NCI-H524 (cell line): Measurements from ENCODE around the gene CHAC2.
"Not testable (repeated sequence)": the region's sequence is repeated elsewhere in the genome, so short reads cannot be mapped to it uniquely, and the experiment has no call there.

Source experiments
- DNase-seq, 2 experiments: peaks; one replicate each; lab custom pipeline; 2025; lab: John Stamatoyannopoulos, UW

The CHAC2 gene

GRCh38 chr2:53767405-53768241 lies at the start of gene CHAC2:
Gene CHAC2 (plus strand): TSS chr2:53767804. CDS start chr2:53767887, 83 bp downstream.
- peak; percentile 89 to 94 for DNase-seq

DNA sequence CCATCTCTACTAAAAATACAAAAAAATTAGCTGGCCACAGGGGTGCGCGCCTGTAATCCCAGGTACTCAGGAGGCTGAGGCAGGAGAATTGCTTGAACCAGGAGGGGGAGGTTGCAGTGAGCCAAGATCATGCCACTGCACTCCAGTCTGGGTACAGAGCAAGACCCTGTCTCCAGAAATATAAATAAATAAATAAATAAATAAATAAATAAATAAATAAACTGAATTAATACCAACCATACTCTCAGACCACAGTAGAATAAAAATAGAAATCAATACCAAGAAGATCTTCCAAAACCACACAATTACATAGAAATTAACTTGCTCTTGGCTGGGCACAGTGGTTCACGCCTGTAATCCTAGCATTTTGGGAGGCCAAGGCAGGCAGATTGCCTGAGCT lies 46.7 kb upstream of the CHAC2 start:
- DNase-seq, result not testable (repeated sequence)

DNA sequence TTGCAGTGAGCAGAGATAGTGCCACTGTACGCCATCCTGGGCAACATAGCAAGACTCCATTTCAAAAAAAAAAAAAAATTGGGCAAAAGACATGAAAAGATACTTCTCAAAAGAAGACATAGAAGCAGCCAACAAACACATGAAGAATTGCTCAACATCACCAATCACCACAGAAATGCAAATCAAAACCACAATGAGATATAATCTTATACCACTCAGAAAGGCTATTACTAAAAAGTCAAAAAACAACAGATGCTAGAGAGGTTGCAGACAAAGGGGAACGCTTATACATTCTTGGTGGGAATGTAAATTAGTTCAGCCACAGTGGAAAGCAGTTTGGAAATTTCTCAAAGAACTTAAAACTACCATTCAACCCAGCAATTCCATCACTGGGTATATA lies 43.1 kb upstream of the CHAC2 start:
- DNase-seq, result no peak

GRCh38 chr2:53725662-53726061 lies 41.9 kb upstream of the CHAC2 start:
- DNase-seq, result no peak

- no peak for DNase-seq
Observed at GRCh38 chr2:53727921-53728320, 39.7 kb upstream of the CHAC2 start.

- DNase-seq, result no peak
Observed at GRCh38 chr2:53729143-53729762, 38.4 kb upstream of the CHAC2 start.

DNA sequence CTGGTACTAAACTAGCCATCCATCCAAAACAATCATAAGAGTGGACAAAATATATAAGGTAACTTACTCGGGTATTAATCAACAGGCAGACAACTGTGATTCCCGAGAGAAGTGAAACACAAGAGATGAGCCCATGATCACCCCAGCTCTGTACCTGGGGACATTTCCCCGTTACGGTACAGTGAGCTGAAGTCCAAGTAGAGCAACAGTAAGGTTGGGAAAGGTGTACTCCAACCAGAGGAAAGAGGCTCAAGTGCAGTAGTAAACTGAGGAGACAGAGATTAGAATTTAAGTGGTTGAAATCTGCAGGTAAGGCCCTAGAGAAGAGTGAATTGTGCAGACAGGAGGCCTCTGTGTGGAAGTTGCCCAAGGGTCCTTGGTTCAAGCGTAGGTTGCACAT lies 30.5 kb upstream of the CHAC2 start:
- no peak for DNase-seq

- DNase-seq, result no peak
Observed at GRCh38 chr2:53739032-53739431, 28.6 kb upstream of the CHAC2 start.

- peak in 1 of 2 experiments; percentile 49 for DNase-seq
Observed at GRCh38 chr2:53740170-53740569, 27.4 kb upstream of the CHAC2 start.

DNA sequence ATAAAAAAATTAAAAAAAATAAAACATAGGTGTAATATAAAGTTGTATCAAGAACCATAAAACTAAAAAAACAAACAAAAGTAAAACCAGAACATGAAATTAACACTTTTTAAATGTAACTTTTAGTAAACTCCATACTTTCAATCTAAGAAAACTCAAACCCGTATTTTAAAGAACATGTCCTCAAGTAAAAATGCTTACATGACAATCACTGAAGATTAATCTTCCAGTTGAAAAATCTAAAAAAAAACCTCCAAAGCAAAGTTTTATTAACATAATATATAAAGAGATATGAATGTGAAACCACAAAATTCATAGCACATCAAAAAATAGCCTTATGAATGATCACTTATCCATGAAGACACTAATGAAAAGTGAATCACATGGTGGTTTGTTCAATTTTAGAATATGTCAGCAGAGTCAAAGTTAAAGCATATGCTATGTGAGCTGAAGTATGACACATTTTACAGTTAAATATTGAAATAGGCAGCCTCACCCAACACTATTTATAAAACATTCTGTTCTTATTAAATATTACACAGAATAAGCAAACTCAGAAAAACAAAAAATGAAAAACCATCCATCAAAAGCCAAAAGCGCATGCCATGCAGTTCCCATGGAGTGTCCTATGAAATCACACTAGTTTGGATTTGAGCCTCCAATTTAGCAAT lies 23.1 kb upstream of the CHAC2 start:
- no peak for DNase-seq

DNA sequence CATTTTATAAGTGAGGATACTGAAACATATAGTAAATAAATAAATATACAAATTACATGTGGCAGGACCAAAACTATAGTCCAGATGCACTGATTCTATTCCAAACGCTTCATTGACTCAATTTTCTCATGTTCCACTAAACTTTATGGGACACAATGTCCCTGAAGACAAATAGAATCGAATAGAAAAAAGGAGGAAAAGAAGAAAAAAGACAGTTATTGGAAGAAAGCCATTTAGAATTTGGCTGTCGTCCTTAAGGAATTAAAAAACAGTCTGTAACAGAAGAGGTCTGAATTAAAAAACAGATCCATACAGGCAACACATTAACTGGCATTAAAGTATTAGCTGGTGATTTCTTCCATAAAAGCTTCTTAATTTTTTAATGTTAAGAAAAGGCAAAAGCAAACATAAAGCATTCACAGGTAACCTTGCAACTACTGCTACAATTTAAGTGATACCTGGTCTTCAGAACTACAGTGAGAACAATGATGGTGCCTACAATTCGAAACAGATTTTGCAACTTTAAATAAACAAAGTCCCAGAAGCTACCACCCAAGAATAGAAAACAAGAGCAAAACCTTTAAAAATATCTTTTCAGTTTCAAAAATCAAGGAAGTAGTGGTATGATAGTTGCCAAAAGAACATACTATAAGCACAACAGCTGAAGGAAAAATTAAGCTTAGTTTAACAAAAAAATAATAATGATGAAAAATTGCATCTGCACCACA lies 17.4 kb upstream of the CHAC2 start:
- no peak for DNase-seq

DNA sequence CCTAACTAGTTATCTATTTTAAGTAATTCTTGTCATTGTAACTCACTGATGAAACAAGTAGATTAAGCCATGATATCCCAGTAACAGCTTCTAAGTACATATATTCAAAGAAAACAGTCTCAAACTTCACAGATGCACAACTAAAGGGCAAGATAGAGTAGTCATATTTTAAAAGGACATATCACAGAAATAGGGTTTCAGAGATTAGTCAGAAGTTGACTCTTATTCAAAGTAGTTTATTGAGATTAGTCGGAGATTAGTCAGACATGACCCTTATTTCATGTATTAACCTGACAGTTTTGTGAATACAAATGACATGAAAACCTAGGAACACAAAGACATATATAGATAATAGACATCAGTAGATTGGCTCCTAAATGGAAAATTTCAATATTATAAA lies 15.9 kb upstream of the CHAC2 start:
- no peak for DNase-seq

- DNase-seq, result no peak
Observed at GRCh38 chr2:53752385-53752784, 15.2 kb upstream of the CHAC2 start.

GRCh38 chr2:53753041-53753440 lies 14.6 kb upstream of the CHAC2 start:
- no peak for DNase-seq

DNA sequence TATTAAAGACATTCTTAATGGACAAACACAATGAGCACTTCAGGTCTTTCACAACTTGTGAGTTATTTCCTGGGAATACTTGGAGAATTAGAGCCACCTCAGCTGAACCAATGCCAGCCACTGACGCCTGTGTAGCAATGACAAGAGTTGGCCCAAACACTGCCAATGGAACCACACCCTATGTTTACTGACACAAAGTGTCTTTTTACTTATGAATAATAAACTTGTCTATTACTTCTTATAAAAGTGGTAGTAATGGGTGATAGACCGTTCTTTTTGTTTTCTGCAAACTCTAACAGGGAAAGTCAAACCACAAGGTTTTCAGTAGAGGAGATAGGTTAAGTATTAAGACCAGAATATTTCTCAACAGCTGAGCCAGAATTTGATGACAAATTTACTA lies 12.5 kb upstream of the CHAC2 start:
- DNase-seq, result no peak

GRCh38 chr2:53756644-53757043 lies 11.0 kb upstream of the CHAC2 start:
- no peak for DNase-seq

DNA sequence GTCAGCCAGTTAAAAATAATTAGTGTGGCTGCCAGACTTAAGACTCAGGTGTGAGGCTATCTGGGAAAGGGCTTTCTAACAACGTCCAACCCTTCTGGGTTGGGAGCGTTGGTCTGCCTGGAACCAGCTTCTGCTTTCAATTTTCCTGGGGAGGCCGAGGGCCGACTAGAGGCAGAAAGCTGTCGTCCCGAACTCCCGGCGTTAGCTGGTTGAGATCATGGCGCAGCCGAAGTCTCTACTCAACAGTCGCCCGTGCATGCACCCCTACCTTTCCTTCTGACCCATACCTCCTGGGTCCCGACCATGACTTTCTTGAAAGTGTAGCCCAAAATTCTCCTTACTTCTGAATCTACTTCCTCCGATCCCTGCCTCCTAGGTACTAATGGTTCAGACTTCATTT lies 10.4 kb upstream of the CHAC2 start:
- not testable (repeated sequence) for DNase-seq

DNA sequence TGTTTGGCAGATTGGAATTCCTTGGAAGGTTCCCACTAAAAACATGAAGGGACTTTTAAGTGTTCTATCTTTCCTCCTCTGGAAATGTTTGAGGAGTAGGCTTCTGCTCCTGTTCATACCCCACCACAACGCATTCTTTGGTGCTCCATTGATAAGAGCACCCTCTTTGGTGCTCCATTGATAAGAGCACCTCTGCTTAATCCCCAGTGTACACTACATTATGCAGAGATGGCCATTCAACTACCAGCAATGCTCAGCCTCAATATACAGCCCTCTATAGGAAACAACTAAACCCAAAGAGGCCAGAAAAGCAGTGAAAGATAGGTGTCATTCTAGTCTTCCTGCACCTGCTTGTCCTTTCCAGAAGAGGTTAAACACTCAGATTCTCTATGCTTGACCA lies 1.8 kb upstream of the CHAC2 start:
- DNase-seq, result no peak

DNA sequence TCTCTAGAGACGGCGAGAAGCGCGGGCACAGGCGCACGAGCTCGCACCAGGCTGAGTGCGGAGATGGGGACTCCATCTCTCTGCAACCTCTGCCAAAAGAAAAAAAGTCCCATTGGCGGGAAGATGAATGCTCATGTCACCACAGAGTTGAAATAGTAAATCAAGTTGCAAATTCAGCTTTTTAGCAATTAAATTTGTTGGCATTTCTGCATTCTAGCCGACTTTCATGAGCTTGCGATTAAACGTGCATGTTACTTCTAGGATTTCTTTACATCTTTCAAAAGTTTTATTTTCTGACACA lies 588 bp downstream of the CHAC2 start:
- DNase-seq, result peak; percentile 62 to 72

GRCh38 chr2:53769318-53769945 lies 1.8 kb downstream of the CHAC2 start:
- DNase-seq, result no peak

GRCh38 chr2:53770264-53770663 lies 2.7 kb downstream of the CHAC2 start:
- DNase-seq, result no peak

DNA sequence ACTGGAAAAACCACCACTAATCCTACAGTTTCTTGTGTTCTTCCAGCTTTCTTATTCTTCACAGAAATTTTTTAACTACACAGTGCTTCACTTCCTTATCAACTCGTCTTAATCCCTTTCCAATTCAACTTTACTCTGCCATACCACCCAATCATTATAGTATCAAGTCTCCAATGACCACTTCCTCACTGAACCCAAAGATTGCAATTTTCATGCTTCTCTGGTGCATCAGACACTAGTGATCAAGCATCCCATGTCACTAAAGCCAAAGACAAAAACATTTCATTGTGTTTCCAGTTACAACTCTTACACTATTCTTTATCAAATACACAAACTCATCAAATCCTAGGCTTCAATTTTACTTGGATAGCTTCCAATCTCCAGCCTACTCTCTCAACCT lies 9.5 kb downstream of the CHAC2 start:
- DNase-seq, result no peak
